ENCODE data around the gene YIF1A.

DNA sequence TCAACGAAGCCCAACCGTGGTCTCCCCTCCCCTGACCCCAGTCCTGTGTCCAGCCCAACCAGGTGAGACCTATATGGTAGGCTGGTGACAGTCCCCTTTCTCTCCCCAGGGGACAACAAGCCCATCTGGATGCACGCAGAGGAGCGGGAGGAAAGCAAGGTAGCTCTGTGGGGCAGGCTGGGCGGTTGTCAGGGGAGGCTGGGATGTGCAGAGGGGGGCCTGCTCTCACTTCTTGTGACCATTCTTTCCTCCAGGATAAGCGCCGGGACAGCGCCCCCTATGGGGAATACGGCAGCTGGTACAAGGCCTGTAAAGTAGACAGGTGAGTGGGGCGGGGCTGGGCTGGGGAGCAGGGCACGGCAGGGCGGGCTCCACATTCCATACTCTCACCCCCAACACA, 24.0 kb downstream of the YIF1A start:
- no peak for TF ChIP-seq POLR2A (IDR thresholded peaks at IDR 0.05)
- TF ChIP-seq, protein P1, sequence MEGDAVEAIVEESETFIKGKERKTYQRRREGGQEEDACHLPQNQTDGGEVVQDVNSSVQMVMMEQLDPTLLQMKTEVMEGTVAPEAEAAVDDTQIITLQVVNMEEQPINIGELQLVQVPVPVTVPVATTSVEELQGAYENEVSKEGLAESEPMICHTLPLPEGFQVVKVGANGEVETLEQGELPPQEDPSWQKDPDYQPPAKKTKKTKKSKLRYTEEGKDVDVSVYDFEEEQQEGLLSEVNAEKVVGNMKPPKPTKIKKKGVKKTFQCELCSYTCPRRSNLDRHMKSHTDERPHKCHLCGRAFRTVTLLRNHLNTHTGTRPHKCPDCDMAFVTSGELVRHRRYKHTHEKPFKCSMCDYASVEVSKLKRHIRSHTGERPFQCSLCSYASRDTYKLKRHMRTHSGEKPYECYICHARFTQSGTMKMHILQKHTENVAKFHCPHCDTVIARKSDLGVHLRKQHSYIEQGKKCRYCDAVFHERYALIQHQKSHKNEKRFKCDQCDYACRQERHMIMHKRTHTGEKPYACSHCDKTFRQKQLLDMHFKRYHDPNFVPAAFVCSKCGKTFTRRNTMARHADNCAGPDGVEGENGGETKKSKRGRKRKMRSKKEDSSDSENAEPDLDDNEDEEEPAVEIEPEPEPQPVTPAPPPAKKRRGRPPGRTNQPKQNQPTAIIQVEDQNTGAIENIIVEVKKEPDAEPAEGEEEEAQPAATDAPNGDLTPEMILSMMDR (IDR thresholded peaks at IDR 0.05), result peak in 1 of 4 experiments; percentile 19
